Spinal cord (tissue), 10 donors: Measurements from ENCODE around the gene CHST6. TPM values are rescaled to one million over a fixed set of nuclear protein-coding genes. Genes with fewer than 3 reads are reported as not detected.
"Not testable (repeated sequence)": the region's sequence is repeated elsewhere in the genome, so short reads cannot be mapped to it uniquely, and the experiment has no call there.

Experiments used
- DNase-seq, 6 donors: peaks; one replicate each; pipeline versions ENCODE4 v3.0.0 to v3.0.0-alpha.2; 2013 to 2015; ENCODE audit warnings: low spot score in 6 of 6, low read depth in 4 of 6
- H3K27ac ChIP-seq: one replicate; pipeline ENCODE4 v1.5.1; 2013; ENCODE audit warnings: low read depth, low read length, control low read depth
- H3K27me3 ChIP-seq: one replicate; pipeline ENCODE4 v1.6.1; 2013; ENCODE audit warnings: low read length; ENCODE audit not compliant: control insufficient read depth, insufficient read depth
- H3K36me3 ChIP-seq: one replicate; pipeline ENCODE4 v1.6.1; 2013; ENCODE audit warnings: low read length; ENCODE audit not compliant: control insufficient read depth, insufficient read depth
- H3K4me1 ChIP-seq: one replicate; pipeline ENCODE4 v1.6.1; 2013; ENCODE audit warnings: low read length; ENCODE audit not compliant: control insufficient read depth, insufficient read depth
- H3K4me3 ChIP-seq: one replicate; pipeline ENCODE4 v1.5.1; 2013; ENCODE audit warnings: low read depth, low read length, control low read depth
- H3K9me3 ChIP-seq: one replicate; pipeline ENCODE4 v1.6.1; 2013; ENCODE audit warnings: low read length; ENCODE audit not compliant: control insufficient read depth, insufficient read depth
- WGBS: methylation state at CpG from one replicate; pipeline ENCODE4 v1.1.5; 2013; ENCODE audit warnings: missing lambda C conversion rate; ENCODE audit not compliant: insufficient coverage; 5-methylcytosine and 5-hydroxymethylcytosine counted together
- polyA plus RNA-seq, 2 donors: library from polyadenylated mRNA; unstranded; fragments of 120-200 nt; gene quantifications; one replicate each; pipeline ENCODE4 v1.2.1, GENCODE V29; 2013; ENCODE audit not compliant: insufficient read length in 2 of 2
- total RNA-seq, 2 donors: library from RNA; depleted of rRNA in 1 of 2; stranded (reverse); fragments of 120-200 nt in 1 of 2; fragments of >200 nt in 1 of 2; gene quantifications; one replicate each; pipeline versions ENCODE4 v1.2.3 to v1.2.4, GENCODE V29; 2013 to 2014
- donor health status: healthy.

CHST6 gene
- total and polyA plus RNA-seq, 4 donors: 5.4 to 12.3 (median 9.7) TPM

DNA sequence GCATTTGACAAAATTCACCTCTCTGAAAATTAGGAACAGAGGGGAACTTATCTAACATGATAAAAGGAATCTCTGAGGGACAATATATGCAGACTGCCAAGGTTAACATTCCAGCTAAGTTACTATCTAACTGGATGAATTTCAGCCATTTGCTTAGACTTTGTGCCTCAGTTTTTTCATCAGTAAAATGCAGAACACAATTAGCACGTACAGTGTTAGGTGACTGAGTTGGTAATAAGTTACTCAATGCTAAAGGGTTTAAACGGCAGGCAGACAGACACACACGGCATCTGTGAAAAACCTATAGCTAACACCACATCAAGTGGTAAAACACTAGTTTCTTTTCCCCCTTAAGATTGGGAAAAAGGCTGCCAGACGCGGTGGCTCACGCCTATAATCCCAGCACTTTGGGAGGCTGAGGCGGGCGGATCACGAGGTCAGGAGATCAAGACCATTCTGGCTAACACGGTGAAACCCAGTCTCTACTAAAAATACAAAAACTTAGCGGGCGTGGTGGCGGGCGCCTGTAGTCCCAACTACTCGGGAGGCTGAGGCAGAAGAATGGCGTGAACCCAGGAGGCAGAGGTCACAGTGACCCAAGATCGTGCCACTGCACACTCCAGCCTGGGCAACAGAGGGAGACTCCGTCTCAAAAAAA, 71.0 kb downstream of the CHST6 start:
- not testable (repeated sequence) for H3K4me1 ChIP-seq, H3K4me3 ChIP-seq, H3K9me3 ChIP-seq, H3K27ac ChIP-seq, H3K27me3 ChIP-seq, H3K36me3 ChIP-seq, DNase-seq
- WGBS: 89% methylated on average over 10 of the region's 18 CpGs

DNA sequence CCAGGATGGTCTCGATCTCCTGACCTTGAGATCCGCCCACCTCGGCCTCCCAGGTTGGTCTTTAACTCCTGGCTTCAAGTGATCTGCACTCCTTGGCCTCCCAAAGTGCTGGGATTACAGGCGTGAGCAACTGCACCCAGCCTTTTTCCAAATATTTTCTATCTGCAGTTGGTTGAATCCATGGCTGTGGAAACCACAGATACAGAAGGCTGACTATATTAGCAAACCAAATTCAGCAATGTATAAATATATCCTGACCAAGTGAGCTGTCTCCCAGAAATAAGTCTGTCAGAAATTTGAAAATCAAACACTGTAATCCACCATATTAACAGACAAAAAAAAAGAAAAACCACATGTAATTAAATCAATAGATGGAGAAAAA, 71.5 kb downstream of the CHST6 start:
- DNase-seq: no peak
- WGBS: 89% methylated on average over 4 of the region's 4 CpGs
- Histone ChIP-seq H3K27ac (no peak overlapping the region), H3K4me3 (no peak overlapping the region), H3K9me3 (no peaks in the 10 kb centered on the region), H3K27me3 (no peaks in the 10 kb centered on the region), H3K36me3 (peaks cover under 1% of the 10 kb centered on the region), H3K4me1 (no peaks in the 10 kb centered on the region)

Other genes with a start within 250 kb of the CHST6 start
- 10 to 100 TPM; 25.1 to 36.3 TPM for gene BCAR1, start 243.8 kb downstream of the CHST6 start, total RNA-seq
- gene BCAR1, start 243.8 kb downstream of the CHST6 start, polyA plus RNA-seq: 10 to 100 TPM; 81.7 to 98.0 TPM
- 100 to 1,000 TPM in 1 of 2 donors, 10 to 100 TPM in 1; 55.4 to 129 TPM for gene CFDP1, start 61.9 kb downstream of the CHST6 start, total RNA-seq
- 100 to 1,000 TPM; 135 to 164 TPM for gene CFDP1, start 61.9 kb downstream of the CHST6 start, polyA plus RNA-seq
- 10 to 100 TPM; 35.4 to 60.6 TPM for gene TMEM170A, start 30.8 kb downstream of the CHST6 start, total RNA-seq
- 10 to 100 TPM; 36.6 to 38.6 TPM for gene TMEM170A, start 30.8 kb downstream of the CHST6 start, polyA plus RNA-seq
- gene CHST5, start 40.7 kb upstream of the CHST6 start, total RNA-seq: under 1 TPM; 0.33 to 0.89 TPM
- gene CHST5, start 40.7 kb upstream of the CHST6 start, polyA plus RNA-seq: 1 to 10 TPM; 3.4 to 4.9 TPM
- 10 to 100 TPM; 25.1 to 35.2 TPM for gene TMEM231, start 60.8 kb upstream of the CHST6 start, total RNA-seq
- 10 to 100 TPM; 46.3 to 55.9 TPM for gene TMEM231, start 60.8 kb upstream of the CHST6 start, polyA plus RNA-seq
- gene GABARAPL2, start 70.9 kb upstream of the CHST6 start, total RNA-seq: 100 to 1,000 TPM; 208 to 262 TPM
- gene GABARAPL2, start 70.9 kb upstream of the CHST6 start, polyA plus RNA-seq: 100 to 1,000 TPM; 352 to 407 TPM
- gene ADAT1, start 127.8 kb upstream of the CHST6 start, total RNA-seq: 10 to 100 TPM; 41.0 to 54.8 TPM
- 10 to 100 TPM; 40.7 to 45.4 TPM for gene ADAT1, start 127.8 kb upstream of the CHST6 start, polyA plus RNA-seq
- gene KARS1, start 152.2 kb upstream of the CHST6 start, total RNA-seq: 100 to 1,000 TPM in 1 of 2 donors, 10 to 100 TPM in 1; 82.8 to 112 TPM
- gene KARS1, start 152.2 kb upstream of the CHST6 start, polyA plus RNA-seq: 100 to 1,000 TPM in 1 of 2 donors, 10 to 100 TPM in 1; 98.8 to 107 TPM
- gene TERF2IP, start 152.3 kb upstream of the CHST6 start, total RNA-seq: 100 to 1,000 TPM; 115 to 116 TPM
- 100 to 1,000 TPM; 228 to 259 TPM for gene TERF2IP, start 152.3 kb upstream of the CHST6 start, polyA plus RNA-seq
- not detected for gene CPHXL2, start 181.6 kb upstream of the CHST6 start, total RNA-seq
- gene CPHXL2, start 181.6 kb upstream of the CHST6 start, polyA plus RNA-seq: under 1 TPM; 0.21 to 0.47 TPM
- not detected for gene DUXB, start 206.0 kb upstream of the CHST6 start, total RNA-seq
- under 1 TPM in 1 of 2 donors, not detected in 1; 0.20 TPM for gene DUXB, start 206.0 kb upstream of the CHST6 start, polyA plus RNA-seq
- gene CPHXL, start 231.0 kb upstream of the CHST6 start, total RNA-seq: not detected
- gene CPHXL, start 231.0 kb upstream of the CHST6 start, polyA plus RNA-seq: not detected